HEK293 (cell line): Measurements from ENCODE around the gene DNAJC27.

Experiments
- BCL11A ChIP-seq: fragments of 450-650 bp; formaldehyde crosslinking; IDR thresholded peaks from 2 replicates; pipeline ENCODE4 v1.5.1; 2016; ENCODE audit warnings: low read depth, missing biosample characterization, missing genetic modification characterization
- CTCF ChIP-seq: fragments of 450-650 bp; formaldehyde crosslinking; IDR thresholded peaks from 2 replicates; pipeline ENCODE4 v1.5.1; 2016; ENCODE audit warnings: missing biosample characterization, missing genetic modification characterization
- ZBTB8A ChIP-seq: fragments of 450-650 bp; formaldehyde crosslinking; IDR thresholded peaks from 2 replicates; pipeline ENCODE4 v1.5.1; 2016; ENCODE audit warnings: missing biosample characterization, missing genetic modification characterization
- ZNF280C ChIP-seq: fragments of 450-650 bp; formaldehyde crosslinking; IDR thresholded peaks from 2 replicates; pipeline ENCODE4 v1.5.1; 2016; ENCODE audit warnings: missing biosample characterization, missing genetic modification characterization

- TF ChIP-seq ZBTB8A (no peak), ZNF280C (tag by site-specific recombination) (no peak), CTCF (no peak), BCL11A (tag by site-specific recombination) (no peak)
These were observed 34.5 kb downstream of the DNAJC27 start for GRCh38 chr2:24937236-24937635.
